GM12801 (cell line): ENCODE results near the gene YOD1.

Experiments
- CTCF ChIP-seq: IDR thresholded peaks from one replicate; pipeline ENCODE4 v1.5.1; 2011; ENCODE audit warnings: control low read depth; ENCODE audit not compliant: insufficient read length; ENCODE audit errors: extremely low read depth

YOD1 gene

GRCh38 chr1:207088161-207088560, 37.2 kb upstream of the YOD1 start:
- TF ChIP-seq CTCF, result no peak

DNA sequence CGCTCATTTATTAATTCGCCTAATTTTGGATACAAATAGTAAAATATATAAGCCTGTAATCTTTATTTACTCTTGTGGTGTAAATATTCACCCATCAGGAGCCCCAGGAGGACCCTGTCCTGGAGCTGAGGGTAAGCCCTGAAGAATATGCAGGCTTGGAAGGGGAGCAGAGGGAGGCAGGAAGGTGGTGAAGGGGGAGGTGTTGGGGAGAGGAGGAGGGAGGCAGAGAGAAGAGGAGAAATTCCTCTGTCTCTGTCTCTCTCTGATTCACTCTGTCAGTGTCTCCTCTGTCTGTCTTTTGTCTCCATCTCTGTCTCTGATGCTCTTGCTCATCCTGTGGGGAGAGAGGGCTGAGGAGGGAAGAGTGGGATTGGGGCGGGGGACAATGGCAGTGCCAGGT, 34.9 kb upstream of the YOD1 start:
- TF ChIP-seq CTCF, result no peak

- no peak for TF ChIP-seq CTCF
These were observed 33.7 kb upstream of the YOD1 start for GRCh38 chr1:207084701-207085180.

- no peak for TF ChIP-seq CTCF
These were observed 33.2 kb upstream of the YOD1 start for GRCh38 chr1:207084232-207084631.

DNA sequence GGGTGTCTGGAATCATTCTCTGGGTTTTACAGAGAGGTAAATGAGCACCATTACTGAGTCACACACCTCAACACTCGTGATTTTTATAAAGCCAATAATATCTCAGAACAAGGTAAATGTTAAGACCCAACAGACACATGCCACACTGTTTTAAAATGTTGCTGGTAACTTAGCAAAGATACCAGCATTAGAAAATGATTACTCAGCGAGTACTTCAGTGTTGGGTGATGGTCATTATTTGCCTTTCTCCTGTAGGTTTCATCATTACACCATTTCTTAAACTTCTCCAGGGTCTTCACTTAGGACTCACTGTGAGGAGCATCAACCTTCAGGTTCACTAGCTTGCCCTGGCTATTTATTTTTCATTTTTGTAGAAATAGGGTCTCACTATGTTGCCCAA, 30.8 kb upstream of the YOD1 start:
- no peak for TF ChIP-seq CTCF

DNA sequence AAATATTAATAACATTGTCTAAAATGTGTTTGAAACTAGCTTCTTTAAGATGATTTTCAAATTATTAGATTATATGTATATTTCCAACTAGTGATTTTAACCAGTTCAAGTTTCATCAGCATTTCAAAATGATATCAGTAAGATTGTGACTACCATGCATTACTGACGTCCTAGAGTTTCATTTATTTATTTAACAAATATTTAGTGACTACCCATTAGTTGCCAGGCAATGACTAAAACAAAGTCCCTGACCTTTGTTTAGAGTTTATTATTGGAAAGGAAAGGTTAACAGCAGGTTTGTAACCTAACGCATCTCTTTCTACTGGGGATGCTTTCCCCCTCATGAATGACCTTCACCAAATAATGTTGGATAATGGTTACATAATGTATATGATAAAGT, 30.1 kb upstream of the YOD1 start:
- no peak for TF ChIP-seq CTCF

- TF ChIP-seq CTCF, result no peak
These were observed 28.8 kb upstream of the YOD1 start for GRCh38 chr1:207079706-207080241.

GRCh38 chr1:207078578-207079132, 27.6 kb upstream of the YOD1 start:
- TF ChIP-seq CTCF, result no peak
